Fibroblast of villous mesenchyme (primary cell): Measurements from ENCODE around the gene POC1B. TPM values are rescaled to one million over a fixed set of nuclear protein-coding genes. Genes with fewer than 3 reads are reported as not detected.

Experiments used
- DNase-seq: peaks from one replicate; pipeline ENCODE4 v3.0.0-alpha.2; 2010; ENCODE audit warnings: low read depth
- H3K4me3 ChIP-seq: 2 replicates; pipeline ENCODE4 v1.5.1; 2011; ENCODE audit warnings: low read depth, mild to moderate bottlenecking, low read length
- total RNA-seq: library from RNA; depleted of rRNA; stranded (reverse); fragments of >200 nt; gene quantifications from 2 replicates; pipeline ENCODE4 v1.2.3, GENCODE V29; 2012
- TF ChIP-seq, protein P1 (sequence below): IDR thresholded peaks from 2 replicates; pipeline ENCODE4 v1.5.1; 2012; ENCODE audit warnings: low read depth, mild to moderate bottlenecking, low read length; ENCODE audit not compliant: insufficient read depth

The POC1B gene
- 13.5 and 35.0 TPM in 2 replicates for total RNA-seq

DNA sequence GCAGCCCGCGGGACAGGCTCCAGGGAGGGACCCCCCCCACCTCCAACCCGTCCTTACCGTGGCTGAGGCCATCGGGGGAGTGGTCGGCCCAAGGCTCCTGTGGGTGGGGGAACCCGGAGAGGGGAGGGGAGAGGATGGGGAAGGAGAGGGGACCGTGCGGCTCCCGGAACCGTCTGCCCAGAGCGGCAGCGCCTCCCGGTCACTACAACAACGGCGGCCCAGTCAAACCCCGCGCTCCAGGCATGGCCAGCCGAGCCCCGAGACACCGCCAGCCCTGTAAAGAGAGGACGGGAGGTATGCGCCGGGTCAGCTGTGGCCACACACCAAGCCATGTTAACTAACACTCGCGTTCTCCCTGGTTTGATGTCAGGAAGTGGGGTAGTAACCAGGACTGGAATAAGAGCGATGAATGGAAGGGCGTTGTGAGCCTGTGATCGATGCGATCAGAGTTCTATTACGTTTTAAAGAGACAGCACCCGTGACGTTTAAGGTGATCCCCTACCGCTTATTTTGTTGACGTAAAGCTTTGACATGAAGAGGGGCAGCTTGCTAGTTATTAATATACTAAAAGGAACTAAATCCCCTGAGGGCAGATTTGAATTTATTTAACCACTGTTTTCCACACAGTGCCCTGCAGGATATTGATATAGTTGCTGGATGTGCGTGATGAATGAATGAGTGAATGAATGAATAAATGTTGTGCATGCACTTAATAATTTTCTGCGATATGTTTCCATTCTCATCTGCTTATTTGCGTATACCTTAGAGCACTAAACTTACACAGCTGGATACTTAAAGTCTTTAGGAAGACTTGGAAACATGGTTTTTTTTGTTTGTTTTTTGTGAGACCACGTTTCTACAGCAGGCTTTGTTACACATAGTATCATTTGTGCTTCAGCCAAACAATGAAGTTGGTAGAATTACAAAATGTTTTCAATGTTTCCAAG is at the start of gene POC1B:
POC1B (minus strand) TSS at position 224 of the 947 bp plus-strand sequence; CDS start at position 72, 152 bp downstream.
- TF ChIP-seq, protein P1, sequence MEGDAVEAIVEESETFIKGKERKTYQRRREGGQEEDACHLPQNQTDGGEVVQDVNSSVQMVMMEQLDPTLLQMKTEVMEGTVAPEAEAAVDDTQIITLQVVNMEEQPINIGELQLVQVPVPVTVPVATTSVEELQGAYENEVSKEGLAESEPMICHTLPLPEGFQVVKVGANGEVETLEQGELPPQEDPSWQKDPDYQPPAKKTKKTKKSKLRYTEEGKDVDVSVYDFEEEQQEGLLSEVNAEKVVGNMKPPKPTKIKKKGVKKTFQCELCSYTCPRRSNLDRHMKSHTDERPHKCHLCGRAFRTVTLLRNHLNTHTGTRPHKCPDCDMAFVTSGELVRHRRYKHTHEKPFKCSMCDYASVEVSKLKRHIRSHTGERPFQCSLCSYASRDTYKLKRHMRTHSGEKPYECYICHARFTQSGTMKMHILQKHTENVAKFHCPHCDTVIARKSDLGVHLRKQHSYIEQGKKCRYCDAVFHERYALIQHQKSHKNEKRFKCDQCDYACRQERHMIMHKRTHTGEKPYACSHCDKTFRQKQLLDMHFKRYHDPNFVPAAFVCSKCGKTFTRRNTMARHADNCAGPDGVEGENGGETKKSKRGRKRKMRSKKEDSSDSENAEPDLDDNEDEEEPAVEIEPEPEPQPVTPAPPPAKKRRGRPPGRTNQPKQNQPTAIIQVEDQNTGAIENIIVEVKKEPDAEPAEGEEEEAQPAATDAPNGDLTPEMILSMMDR: no peak
- H3K4me3 ChIP-seq: peak within 1 kb of the TSS; percentile 87
- DNase-seq: peak; percentile 82

DNA sequence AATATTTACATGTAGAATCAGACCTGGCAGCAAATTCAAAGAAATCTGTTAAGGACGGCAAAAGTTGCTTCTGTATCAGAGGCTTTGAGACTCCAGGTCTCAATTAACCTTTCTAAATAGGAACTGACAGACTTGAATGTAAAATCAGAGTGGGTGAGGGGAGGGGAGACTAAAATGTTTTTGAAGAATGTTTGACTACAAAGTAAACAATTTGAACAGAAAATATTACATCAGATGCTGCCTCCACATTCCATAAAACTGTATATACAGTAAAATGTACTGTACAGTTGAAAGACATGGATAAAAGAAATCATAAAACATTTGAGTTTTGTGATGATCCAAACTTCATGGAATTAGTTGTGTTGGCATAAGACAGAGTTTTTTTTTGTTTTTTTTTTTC is 49.5 kb upstream of the POC1B start:
- no peak for DNase-seq

DNA sequence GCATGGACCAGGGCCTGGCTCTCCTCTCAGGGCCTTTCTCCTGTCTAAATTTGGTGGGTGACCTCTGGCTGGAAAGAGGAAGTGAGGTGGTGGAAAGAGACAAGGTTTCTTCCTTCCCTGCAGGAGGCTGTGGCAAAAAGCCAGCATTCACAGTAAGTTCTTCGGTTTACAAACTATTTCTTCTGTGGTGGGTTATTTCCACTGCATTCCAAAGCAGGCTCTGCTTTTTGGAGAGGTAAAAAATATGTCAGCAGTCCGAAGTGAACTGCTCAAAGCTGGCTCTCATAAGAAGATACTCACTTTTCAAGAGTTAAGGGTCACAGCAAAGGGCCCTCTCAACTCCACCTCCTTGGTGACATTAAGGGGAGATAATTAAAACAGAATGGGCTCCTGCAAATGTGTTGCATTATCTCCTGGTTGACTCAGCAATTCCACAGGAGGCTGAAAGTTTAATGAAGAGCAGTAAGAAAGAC is 48.9 kb upstream of the POC1B start:
- H3K4me3 ChIP-seq: no peak overlapping the region
- peak; percentile 87 for DNase-seq

More for the DNA sequence above, 49.5 kb upstream of the POC1B start:
- TF ChIP-seq, protein P1: no peak
- no peak overlapping the region for H3K4me3 ChIP-seq

DNA sequence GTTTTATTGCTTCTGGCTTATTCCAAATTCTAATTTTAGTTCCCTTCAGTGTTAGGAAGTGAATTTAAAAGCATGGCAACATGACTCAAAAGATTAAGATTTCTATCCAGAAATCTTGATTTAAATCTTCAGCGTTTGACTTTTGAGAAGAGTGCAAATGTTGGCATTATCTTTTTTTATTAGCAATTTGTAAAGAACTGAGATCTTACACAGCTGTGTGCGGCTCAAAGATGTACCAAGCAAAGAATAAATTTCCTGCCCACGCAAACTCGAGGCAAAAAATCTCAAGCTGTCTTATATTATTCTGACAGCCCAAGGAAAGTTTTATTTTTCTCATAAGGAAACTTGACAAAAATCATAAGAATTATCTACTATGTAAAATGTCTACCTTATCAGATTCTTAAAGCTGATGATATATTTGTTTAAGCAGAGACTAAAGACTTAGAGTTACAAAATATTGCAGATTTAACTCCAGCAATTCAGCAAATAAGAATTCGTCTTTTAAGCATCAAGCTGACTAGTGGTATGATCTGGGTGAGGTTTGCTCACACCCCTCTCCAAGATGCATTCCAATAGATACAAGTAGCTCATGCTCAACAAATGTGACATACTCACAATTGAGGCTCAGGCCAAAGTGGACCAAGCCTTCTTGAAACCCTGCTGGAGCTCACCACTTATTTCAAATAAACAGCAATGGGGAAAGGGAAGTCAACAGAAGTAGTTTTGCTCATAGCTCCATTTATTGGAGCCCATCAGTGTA is 47.4 kb upstream of the POC1B start:
- no peak overlapping the region for H3K4me3 ChIP-seq
- no peak for DNase-seq
- TF ChIP-seq, protein P1: no peak

More for the DNA sequence above, 48.9 kb upstream of the POC1B start:
- TF ChIP-seq, protein P1: no peak

DNA sequence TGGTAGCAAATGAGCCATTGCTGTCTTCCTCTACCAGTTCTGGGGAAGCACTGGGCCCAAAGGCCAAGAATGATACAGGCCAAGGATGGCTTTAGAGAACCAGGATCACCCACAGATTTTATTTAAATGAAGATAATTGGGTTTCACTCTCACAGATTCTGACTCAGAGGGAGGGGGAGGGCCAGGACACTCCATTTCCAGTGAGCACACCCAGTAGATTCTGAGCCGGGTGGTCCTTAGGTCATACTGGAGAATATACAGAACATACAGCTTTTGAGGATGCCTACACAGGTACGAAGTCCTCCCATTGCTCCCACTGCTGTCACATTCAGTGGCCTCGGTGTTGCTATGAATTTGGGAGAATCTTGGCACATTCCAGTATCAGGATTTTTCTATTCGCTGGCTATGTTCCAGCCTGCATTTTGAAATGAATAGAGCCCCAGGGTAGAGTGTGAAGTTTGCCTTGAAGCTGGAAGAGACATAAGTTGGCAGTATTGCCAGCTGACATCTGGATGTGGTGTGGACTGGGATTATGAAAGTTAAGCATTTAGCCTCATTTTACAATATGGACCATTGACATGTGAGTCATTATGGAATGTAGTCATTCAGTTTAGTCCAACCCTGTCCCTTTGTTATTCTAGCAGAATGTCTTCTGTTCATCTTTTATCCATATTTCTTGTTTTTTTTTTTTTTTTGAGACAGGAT is 45.8 kb upstream of the POC1B start:
- no peak overlapping the region for H3K4me3 ChIP-seq
- peak; percentile 28 for DNase-seq

More for the DNA sequence above, 45.8 kb upstream of the POC1B start:
- TF ChIP-seq, protein P1: no peak
